GM21786 (cell line): ENCODE data around the gene LY9.

ENCODE experiments used
- ATAC-seq: cut with Tn5 transposase; IDR thresholded peaks from one replicate; pipeline ENCODE4 v1.9.1; 2021; ENCODE audit not compliant: unreplicated experiment

LY9 gene

GRCh38 chr1:160801836-160802580 is 6.0 kb downstream of the LY9 start:
- no peak for ATAC-seq

GRCh38 chr1:160806109-160806665 is 10.2 kb downstream of the LY9 start:
- no peak for ATAC-seq

- ATAC-seq, result no peak
Measured at GRCh38 chr1:160806784-160807183, 10.8 kb downstream of the LY9 start.

GRCh38 chr1:160807247-160807646 is 11.3 kb downstream of the LY9 start:
- ATAC-seq, result no peak

GRCh38 chr1:160807738-160808137 is 11.8 kb downstream of the LY9 start:
- ATAC-seq, result no peak

- ATAC-seq, result no peak
Measured at GRCh38 chr1:160808289-160808688, 12.3 kb downstream of the LY9 start.

- ATAC-seq, result no peak
Measured at GRCh38 chr1:160810486-160810885, 14.5 kb downstream of the LY9 start.

GRCh38 chr1:160811147-160811546 is 15.2 kb downstream of the LY9 start:
- ATAC-seq, result no peak

- no peak for ATAC-seq
Measured at GRCh38 chr1:160813215-160813614, 17.2 kb downstream of the LY9 start.

- no peak for ATAC-seq
Measured at GRCh38 chr1:160814316-160814715, 18.3 kb downstream of the LY9 start.

- ATAC-seq, result no peak
Measured at GRCh38 chr1:160814856-160815255, 18.9 kb downstream of the LY9 start.

GRCh38 chr1:160818207-160818937 is 22.4 kb downstream of the LY9 start:
- ATAC-seq, result no peak

- no peak for ATAC-seq
Measured at GRCh38 chr1:160819186-160819585, 23.2 kb downstream of the LY9 start.

GRCh38 chr1:160821627-160822026 is 25.7 kb downstream of the LY9 start:
- no peak for ATAC-seq

- no peak for ATAC-seq
Measured at GRCh38 chr1:160823296-160823695, 27.3 kb downstream of the LY9 start.

- no peak for ATAC-seq
Measured at GRCh38 chr1:160826546-160826945, 30.6 kb downstream of the LY9 start.

GRCh38 chr1:160827418-160827817 is 31.4 kb downstream of the LY9 start:
- ATAC-seq, result no peak

GRCh38 chr1:160829766-160830165 is 33.8 kb downstream of the LY9 start:
- ATAC-seq, result no peak

- ATAC-seq, result no peak
Measured at GRCh38 chr1:160830321-160831153, 34.6 kb downstream of the LY9 start.

- no peak for ATAC-seq
Measured at GRCh38 chr1:160834945-160835565, 39.1 kb downstream of the LY9 start.

- ATAC-seq, result no peak
Measured at GRCh38 chr1:160835751-160836150, 39.8 kb downstream of the LY9 start.
